GM11168 (cell line): Measurements from ENCODE around the gene SLC5A10.
"Not testable (repeated sequence)": the region's sequence is repeated elsewhere in the genome, so short reads cannot be mapped to it uniquely, and the experiment has no call there.

Experiments used
- in situ Hi-C: fragments of 300-500 bp; cut with MboI; formaldehyde crosslinking; loops from one replicate; pipeline ENCODE4 v1.12.0; 2022; ENCODE audit warnings: low sequenced_read_pairs; ENCODE audit not compliant: unreplicated experiment

SLC5A10 gene

GRCh38 chr17:18944646-18945045 is 7.3 kb upstream of the SLC5A10 start:
- in situ Hi-C loops, result loop anchor here (25.0 kb wide), 1 partner anchor 132 kb away; no protein-coding TSS in a partner anchor

DNA sequence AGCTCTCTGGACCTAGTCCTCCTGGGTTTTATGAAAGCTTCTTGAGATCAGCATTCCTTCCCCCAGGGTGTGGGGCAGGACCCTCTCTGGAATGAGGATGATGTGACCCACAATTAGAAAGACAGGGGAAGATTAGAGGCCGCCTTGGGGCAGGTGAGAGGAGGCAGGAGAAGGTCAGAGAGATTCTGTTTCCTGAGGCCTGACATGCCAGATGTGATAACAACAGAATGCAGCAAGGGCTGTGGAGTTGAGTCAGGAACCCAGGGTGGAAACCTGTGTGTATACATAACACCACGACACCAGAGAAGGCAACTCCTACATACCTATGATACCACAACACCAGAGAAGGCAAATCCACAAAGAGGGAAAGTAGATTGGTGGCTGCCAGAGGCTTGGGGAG is 5.4 kb upstream of the SLC5A10 start:
- in situ Hi-C loops, result loop anchor here (25.0 kb wide), 1 partner anchor 134 kb away; no protein-coding TSS in a partner anchor

DNA sequence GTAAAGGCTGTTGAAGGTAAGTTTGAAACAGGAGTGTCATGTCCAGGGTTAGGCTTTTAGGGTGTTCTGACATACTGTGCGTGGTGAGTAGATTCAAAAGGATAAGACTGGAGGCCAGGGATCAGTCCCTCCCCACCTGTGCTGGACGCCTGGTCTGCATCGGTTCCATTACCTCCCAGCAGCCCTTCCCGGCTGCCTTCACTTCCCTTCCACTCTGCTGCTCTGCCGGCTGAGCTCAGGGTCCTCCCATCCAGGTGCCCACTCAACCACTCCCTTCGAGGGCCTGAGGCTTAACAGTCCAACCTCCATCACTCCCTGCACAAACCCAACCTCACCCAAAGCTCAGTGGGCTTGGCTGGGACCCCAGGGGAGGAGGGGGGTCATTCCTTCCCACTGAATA is 4.1 kb upstream of the SLC5A10 start:
- in situ Hi-C loops, result loop anchor here (25.0 kb wide), 1 partner anchor 136 kb away; no protein-coding TSS in a partner anchor

DNA sequence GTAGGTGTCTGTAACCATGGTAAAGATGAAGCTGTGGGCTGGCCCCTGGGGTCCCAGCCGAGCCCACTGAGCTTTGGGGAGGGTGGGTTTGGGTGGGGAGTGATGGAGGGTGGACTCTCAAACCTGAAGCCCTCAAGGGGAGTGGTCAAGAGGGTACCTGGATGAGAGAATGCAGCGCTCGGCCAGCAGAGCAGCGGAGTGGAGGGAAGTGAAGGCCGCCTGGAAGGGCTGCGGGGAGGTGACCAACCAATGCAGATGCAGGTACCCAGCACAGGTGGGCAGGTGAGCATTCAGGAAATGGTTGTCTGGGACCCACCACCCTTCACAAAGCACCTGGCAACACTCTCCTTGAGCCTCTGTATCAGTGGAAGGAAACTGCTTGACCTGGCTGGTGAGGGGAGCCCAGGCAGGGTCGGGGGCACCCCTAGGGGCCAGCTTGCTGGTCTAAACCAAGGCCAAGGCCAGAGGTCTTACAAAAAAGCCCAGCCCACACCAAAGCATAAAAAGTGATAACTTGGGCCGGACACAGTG is 3.4 kb upstream of the SLC5A10 start:
- in situ Hi-C loops, result loop anchor here (25.0 kb wide), 1 partner anchor 136 kb away; no protein-coding TSS in a partner anchor

DNA sequence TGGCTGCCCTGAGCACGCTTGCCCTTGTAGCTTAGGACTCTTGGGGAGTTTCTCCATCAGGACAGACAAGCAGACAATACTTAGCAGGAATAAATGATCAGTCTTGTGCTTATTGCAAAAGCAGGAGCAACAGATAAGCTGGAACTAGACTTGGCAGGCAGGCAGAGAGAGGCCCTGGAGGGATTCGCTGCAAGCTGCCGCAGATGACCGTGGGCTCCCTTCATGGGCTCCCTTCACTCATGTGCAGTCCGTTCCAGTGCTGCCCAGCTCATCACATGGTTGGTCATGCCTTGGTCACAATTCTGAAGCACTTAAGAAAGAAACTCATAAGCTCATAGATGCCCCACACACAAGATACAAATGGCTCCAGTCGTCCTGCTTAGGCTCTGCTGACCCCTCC is 2.4 kb upstream of the SLC5A10 start:
- in situ Hi-C loops, result loop anchor here (25.0 kb wide), 1 partner anchor 137 kb away; no protein-coding TSS in a partner anchor

DNA sequence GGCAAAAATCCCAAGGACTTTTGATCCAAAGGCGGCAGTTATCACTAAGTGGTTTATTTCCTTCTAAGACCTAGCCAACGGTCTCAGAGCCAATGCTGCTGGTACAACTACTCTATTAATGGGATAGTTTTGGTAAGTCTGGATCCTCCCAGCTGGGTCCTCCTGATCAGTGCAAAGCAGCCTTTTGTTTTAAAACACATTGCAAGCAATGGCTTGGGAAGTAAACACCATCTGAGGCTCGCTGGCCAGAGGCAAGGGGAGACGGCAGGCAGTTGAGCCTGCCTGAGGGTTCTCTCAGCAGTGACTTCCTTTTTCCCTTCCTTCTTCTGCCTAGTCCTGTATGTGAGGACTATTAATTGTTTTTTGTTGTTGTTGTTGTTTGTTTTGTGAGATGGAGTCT is 1.6 kb upstream of the SLC5A10 start:
- in situ Hi-C loops, result no loop called here

DNA sequence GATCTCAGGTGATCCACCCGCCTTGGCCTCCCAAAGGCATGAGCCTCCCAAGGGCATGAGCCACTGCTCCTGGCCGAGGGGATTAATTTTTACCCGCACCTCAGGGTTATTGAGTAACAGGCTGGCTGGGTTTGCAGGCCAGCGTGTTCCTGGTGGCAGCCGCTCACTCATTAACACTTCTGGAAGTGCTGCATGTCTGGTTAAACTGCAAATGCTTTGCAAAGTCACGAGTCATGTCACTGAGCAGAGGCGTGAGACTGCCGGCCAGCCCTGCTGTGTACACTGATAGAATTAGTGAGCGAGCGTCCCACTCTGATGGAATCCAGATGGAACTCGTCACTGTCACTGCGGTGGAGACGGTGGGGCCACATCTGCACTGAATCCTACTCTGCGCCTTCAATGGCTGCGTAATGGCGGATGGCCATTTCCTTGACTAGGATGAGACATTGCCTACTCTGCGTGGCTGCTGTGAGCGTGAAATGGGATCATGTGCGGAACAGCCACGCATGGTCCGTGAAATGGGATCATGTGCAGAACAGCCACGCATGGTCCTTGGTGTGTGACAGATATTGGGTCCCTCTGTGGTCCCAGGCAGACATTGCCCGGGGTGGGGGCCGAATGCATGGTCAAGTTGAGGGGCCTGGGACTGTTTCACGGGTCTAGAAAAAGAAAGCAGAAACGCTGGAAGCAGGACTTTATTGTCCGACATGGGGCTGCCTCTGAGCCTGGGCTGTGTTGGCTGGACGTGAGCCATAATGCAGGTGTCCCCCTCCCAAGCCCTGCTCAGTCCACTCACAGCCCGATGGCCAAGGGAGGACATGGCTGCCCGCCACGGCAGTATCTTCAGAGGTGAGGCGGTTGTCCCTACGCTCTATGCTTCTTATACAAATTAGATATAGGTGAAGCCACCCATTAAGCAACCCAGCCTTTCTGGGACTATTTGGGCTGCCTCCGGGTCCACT is 740 bp upstream of the SLC5A10 start:
- in situ Hi-C loops, result no loop called here

GRCh38 chr17:18953231-18953728 is 1.3 kb downstream of the SLC5A10 start:
- in situ Hi-C loops, result no loop called here

- in situ Hi-C loops, result no loop called here
Observed at GRCh38 chr17:18954321-18954720, 2.4 kb downstream of the SLC5A10 start.

DNA sequence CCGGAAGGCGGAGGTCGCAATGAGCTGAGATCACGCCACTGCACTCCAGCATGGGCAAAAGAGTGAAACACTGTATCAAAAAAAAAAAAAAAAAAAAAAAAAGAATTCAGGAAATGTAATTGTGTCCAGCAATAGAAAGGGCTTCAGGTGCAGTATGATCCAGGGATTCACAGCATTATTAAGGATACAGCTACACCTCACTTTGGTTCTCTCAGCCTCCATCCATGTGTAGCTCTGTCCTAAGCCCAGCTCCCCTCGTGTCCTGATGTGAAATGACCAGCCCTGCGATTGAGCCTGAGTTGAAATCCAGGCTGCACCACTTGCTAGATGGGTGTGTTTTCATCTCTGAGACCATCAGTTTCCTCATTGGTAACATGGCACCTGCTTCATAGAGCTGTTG is 3.0 kb downstream of the SLC5A10 start:
- in situ Hi-C loops, result no loop called here

GRCh38 chr17:18956021-18956420 is 4.1 kb downstream of the SLC5A10 start:
- in situ Hi-C loops, result not testable (repeated sequence)

DNA sequence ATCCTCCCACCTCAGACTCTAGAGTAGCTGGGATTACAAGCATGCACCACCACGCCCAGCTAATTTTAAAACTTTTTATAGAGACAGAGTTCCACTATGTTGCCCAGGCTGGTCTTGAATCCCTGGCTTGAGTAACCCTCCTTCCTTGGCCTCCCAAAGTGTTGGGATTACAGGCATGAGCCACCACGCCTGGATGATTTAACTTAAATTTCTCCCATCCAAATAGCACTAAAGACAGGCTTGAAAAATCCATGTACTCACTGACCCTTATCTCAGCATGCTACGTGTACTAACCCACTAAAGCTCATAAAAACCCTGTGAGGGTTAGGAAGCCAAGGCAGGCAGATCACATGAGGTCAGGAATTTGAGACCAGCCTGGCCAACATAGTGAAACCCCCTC is 4.6 kb downstream of the SLC5A10 start:
- in situ Hi-C loops, result no loop called here

- in situ Hi-C loops, result no loop called here
Observed at GRCh38 chr17:18957831-18958230, 5.9 kb downstream of the SLC5A10 start.

- in situ Hi-C loops, result no loop called here
Observed at GRCh38 chr17:18958611-18959010, 6.6 kb downstream of the SLC5A10 start.

- in situ Hi-C loops, result no loop called here
Observed at GRCh38 chr17:18959071-18959844, 7.3 kb downstream of the SLC5A10 start.

- in situ Hi-C loops, result no loop called here
Observed at GRCh38 chr17:18959845-18960240, 7.9 kb downstream of the SLC5A10 start.

DNA sequence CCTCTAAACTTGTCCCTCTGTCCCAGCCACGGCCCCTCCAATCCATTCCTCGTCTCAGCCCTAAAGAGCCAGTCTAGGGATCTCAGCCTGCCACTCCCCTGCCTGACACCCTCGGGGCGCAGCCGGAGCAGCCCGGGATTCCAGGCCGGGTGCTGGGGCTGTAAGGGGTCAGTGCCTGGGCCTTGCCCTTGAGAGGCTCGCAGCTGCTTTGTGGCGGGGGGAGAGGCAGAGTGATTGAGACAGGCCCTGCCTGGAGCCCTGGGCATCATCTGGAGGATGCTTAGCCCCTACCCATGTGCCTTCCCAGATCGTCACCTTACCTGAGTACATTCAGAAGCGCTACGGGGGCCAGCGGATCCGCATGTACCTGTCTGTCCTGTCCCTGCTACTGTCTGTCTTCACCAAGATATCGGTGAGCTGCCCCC is 8.3 kb downstream of the SLC5A10 start:
- in situ Hi-C loops, result no loop called here

GRCh38 chr17:18960803-18961511 is 9.0 kb downstream of the SLC5A10 start:
- in situ Hi-C loops, result no loop called here

DNA sequence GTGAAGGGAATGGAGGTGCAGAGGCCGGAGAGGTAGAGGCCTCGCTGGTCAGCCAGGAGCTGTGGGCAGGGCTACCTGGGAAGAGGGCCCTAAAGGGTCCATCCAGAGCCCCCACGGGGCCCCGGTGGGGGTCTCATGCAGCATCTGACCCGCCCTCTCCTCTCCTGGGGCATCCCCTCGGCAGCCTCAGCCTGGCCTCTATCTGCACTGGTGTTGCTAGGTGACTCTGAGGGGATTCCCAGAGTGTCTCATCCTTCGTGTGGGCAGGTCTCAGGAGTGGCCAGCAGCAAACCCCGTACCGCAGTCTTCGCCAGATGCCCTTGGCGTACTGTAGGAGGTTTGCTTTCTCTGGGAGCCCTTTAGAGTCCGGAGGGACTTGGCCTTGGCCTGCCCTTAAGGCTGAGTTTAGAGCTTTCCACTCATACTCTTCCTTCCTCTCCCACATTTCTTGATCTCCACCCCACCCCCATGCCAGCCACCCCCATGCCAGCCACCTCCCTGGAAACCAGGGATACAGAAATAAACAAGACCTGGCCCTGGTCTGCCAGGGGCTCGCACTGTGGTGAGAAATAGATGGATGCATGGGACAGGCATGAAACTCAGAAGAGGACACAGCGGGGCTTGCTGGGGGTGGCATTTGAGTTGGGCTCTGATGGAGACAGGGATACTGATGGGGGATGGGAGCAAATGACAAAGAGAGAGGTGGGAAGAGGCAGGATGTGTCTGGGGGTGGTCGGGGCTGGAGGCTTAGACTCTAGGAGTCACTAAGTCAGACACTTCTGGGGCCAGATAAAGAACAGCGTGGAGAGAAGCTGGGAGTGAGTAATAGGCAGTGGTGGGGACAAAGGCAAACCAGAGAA is 9.9 kb downstream of the SLC5A10 start:
- in situ Hi-C loops, result no loop called here
